Skeletal muscle cell (primary cell): ENCODE results near the gene GATAD2A.

Experiments
- DNase-seq: peaks from one replicate; pipeline ENCODE4 v3.0.0-alpha.2; 2010; ENCODE audit warnings: low read depth
- H3K4me3 ChIP-seq: 2 replicates; pipeline ENCODE4 v1.5.1; 2011; ENCODE audit warnings: low read depth, mild to moderate bottlenecking, control low read depth, low read length, moderate library complexity

Gene GATAD2A

DNA sequence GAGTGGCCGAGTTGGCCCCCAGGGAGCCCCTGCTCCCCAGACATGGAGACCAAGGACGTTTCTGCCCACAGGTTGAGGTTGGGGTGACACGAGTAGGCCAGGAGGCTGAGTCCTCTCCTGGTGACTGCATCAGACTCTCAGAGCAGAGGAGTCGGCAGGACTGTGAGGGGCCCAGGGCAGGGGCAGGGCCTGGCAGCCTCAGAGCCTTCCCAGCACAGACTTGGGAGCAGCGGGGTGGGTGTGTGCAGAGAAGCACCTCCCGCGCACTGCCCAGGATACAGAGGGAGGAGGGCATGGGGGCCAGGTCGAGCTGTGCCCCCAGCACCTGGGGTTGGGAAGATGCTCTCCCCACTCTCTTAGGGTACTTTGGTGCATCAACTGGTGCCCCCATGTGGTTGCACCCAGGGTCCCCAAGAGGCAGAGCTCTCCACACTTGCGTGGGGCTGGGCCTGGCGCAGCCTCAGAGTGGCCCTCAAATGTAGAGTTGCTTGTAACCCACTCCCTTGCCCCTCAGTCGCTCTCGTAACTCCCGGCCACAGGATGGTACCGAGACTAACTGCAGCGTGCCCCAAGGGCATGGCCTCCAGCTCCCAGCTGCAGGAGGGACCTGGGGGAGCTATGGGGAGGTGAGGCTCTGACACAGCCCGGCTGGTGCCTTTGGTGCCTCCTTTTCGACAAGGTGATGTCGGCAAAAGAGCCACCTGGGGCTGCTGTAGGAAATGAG lies 94.0 kb downstream of the GATAD2A start:
- DNase-seq: no peak
- H3K4me3 ChIP-seq: no peak overlapping the region

DNA sequence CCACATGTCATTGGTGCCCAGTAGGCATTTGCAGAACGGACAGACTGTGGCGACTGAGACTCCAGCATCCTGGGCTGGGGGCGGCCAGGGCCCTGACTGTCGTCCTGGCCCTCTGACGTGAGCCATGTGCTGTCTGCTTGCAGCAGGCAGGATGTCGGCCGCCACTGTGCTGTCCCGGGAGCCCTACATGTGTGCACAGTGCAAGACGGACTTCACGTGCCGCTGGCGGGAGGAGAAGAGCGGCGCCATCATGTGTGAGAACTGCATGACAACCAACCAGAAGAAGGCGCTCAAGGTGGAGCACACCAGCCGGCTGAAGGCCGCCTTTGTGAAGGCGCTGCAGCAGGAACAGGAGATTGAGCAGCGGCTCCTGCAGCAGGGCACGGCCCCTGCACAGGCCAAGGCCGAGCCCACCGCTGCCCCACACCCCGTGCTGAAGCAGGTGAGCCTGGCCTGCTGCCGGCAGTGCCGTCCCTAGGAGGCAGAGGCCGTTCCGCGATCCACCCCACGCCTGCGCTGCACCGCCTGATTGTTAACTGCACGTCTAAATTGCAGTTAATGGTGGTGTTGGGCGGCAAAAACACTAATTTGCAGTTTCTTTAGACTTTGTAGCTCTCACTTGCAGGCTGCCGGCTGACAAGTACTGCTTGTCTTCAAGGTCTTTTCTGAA lies 95.6 kb downstream of the GATAD2A start:
- H3K4me3 ChIP-seq: no peak overlapping the region
- DNase-seq: no peak

DNA sequence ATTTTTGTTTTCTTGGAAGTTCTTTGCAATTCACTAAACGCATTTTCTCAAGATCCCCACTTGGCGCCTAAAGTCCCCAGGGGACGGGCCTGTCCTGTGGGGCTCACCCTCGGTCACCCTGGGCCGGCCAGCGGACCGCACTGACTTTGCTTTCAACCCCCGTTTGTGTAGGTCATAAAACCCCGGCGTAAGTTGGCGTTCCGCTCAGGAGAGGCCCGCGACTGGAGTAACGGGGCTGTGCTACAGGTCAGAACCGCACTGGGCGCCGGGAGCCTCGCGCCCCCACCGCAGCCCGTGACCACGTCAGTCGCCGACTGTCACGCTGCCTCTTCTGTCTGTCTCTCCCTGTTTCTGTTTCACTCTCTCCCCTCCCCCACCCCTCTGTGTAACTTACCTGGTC lies 96.3 kb downstream of the GATAD2A start:
- no peak for DNase-seq
- H3K4me3 ChIP-seq: no peak overlapping the region

DNA sequence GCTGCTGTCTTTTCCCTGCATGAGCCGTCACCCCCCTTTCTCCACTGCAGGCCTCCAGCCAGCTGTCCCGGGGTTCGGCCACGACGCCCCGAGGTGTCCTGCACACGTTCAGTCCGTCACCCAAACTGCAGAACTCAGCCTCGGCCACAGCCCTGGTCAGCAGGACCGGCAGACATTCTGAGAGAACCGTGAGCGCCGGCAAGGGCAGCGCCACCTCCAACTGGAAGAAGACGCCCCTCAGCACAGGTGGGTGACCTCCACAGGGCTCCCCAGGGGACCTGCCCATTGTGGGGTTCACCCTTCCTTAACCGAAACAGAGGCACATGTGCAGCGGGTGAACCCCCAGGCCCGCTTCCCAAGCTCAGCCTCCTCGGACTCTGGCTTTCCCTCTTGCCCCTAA lies 96.8 kb downstream of the GATAD2A start:
- no peak overlapping the region for H3K4me3 ChIP-seq
- no peak for DNase-seq

DNA sequence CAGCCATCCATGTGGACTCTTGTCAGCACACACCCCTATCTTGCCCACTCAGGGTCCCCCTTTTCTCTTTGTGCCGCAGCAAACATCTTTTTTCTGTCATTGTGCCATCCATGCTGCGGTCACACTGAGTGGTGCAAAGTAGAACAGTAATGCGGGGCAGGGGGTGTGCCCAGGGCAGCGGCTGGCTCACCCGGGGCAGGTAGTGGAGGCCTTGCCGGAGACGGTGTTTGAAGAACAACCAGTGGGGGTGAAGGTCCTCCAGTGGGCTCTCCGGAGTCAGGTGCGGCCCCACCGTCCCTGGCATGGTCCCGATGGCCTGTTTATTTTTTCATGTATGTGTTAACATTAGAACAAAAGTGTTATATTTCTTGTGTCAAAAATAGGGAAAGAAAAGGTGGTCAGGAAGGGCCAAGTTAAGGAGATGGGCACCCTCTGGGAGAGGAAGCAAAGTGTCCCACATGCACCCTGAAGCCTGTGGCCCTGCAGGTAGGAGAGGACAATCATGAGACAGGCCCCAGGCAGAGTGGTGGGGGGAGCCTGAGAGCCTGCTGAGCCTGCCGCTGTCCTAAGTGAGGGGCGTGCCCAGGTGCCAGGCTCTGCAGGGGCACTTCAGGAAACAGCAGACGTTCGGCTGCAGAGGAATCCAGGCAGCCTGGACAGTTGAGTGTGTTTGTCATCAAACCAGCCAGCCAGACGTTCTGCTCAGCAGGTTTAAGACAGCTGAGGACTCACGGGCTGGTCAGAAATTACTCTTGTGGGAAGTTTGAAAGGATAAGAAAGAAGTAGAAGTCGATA lies 97.5 kb downstream of the GATAD2A start:
- DNase-seq: no peak
- no peak overlapping the region for H3K4me3 ChIP-seq

DNA sequence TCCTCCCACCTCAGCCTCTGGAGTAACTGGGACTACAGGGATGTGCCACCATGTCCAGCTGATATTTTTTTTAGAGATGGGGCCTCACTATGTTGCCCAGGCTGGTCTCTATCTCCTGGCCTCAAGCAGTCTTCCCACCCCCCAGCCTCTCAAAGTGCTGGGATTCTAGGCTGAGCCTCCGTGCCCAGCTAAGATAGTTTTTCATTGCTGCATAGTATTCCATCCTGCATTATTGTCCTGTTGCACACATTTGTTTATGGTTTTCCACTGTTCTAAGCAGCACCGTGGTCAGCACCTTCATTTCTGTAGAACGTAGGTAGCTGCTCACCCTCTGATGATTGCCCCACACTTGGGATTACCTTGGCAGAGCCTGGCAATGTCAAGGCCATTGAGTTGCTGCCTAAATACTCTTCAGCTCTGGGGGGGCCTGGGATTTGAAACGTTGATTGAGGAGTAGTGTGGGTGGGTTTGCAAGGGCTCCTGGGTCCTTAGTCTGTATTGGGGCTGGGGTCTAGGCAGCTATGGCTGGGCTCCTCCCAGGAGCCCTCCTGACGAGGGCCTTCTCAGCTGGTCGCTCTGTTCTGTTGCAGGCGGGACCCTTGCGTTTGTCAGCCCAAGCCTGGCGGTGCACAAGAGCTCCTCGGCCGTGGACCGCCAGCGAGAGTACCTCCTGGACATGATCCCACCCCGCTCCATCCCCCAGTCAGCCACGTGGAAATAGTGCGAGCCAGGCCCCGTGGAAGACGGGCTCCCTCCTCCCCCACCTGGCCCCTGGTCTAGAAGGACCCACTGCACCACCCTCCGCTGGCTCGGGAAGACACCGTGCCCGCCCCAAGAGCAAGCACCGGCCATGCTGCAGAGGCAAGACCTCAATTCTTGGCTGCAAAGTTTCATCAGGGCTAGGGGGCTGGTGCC lies 99.5 kb downstream of the GATAD2A start:
- no peak overlapping the region for H3K4me3 ChIP-seq
- no peak for DNase-seq

DNA sequence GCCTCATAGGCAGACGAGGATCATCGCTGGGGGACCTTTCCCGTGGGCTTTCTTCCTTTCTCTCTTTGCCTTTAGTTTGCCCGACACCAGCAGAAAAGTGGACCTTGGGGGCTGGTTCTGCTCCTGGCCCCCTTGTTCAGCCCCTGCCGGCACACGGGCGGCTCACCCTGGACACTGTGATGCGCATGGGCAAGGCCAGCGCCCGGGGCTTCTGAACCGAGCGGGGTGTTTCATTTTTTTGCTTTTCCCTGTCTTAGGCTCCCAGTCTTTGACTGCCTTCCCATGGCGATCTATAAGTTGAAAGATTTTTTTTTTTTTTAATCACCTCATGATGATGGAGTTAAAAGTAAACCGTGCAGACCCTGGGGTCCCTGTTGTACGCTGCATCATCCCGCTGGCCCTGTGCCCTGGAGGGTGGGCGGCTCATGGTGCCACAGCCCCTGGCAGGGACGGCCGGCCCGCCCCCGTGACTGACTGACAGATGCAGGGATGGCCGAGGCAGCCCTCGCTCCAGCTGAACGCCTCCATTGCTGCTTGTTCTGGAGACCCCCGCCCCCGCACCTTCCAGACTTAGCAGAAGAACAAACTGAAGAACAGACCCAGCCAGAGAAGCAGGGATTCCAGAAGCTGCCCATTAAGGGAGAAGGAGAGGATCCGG lies 100.3 kb downstream of the GATAD2A start:
- H3K4me3 ChIP-seq: no peak overlapping the region
- no peak for DNase-seq

DNA sequence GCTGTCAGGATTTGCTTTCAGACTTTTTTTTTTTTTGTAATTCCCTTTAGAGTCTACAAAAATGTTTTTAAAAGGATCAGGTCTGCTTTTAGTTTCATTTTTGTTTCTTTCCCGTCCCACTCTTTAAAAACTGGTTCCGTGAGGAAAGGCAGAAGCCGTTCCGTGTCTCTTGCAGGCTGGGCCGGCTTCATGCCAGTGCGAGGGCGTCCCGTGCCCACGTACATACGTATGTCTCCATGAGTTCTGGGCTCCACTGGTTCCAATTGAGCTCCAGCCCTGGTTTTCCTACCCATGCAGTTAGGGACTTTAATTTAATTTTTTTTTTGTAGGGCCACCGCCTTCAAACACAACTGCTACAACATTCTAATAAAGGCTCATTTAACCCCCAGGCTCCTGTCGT lies 101.1 kb downstream of the GATAD2A start:
- no peak overlapping the region for H3K4me3 ChIP-seq
- DNase-seq: no peak

DNA sequence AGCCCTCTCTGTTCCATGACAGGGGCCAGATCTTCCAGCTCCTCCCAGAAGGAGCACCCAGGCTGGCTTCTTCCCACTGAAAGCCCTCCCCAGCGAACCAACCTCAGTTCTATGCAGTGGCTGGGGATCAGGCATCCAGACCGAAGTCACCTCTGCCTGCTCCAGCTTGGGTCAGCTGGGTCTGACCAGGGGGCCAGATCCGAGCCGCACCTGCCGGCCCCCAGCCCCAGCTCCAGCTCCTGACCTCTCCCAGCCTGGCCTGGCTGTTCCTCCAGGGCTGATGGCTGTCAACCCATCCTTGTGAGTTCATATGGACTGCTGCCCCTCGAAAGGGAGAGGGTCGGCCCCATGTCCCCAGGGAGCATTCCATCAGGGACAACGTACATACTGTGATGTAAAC lies 101.9 kb downstream of the GATAD2A start:
- no peak overlapping the region for H3K4me3 ChIP-seq
- DNase-seq: no peak

DNA sequence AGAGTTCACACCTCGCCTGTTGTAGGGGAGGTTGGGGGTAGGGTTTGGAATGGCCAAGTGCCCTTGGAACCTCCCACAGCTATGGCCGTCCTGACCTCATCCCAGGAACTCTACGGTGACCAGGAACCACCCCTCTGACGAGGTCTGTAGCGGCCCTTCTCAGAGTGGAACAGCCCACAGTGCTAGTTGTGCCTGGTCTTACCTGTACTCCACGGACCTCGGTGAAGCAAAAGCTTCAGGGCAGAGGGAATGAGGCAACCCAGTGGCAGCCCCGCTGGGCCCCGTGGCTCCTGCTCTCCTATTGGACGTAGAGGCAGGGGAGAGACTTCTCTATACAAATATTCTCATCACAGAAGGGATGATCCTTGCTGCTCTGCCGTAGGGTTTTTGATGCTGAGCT lies 102.7 kb downstream of the GATAD2A start:
- no peak overlapping the region for H3K4me3 ChIP-seq
- no peak for DNase-seq

DNA sequence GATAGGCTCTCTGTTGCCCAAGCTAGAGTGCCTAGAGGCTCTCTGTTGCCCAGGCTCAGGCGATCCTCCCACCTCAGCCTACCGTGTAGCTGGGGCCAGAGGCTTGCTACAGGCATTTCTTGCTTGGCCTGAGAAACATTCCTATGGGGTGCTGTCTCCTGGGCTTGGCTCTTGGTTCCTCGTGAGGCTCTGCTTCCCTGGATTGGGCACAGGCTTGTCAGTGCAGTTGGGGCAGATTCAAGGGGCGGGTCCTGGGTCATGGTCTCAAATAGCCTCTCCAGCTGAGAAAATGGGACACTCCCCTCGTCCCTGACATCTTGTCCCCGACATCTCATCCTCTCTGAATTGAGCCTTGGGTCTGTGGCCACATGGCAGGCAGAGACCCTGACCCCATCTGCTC lies 105.0 kb downstream of the GATAD2A start:
- no peak for DNase-seq
- no peak overlapping the region for H3K4me3 ChIP-seq

DNA sequence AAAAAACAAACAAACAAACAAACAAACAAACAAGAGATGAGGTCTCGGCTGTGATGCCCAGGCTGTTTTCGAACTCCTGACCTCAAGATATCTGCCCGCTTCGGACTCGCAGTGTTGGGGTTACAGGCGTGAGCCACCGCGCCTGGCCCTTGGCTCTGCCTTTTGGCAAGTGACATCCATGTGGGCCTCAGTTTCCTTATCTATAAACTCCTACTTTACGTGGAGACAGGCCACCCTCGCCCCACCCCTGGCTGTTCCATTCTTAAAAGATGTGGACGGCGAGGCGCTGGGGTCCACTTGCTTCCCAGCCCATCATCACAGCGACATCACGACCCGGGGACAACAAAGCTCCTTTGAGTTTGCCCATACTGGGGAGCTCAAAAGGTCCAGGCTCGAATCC lies 108.2 kb downstream of the GATAD2A start:
- no peak overlapping the region for H3K4me3 ChIP-seq

DNA sequence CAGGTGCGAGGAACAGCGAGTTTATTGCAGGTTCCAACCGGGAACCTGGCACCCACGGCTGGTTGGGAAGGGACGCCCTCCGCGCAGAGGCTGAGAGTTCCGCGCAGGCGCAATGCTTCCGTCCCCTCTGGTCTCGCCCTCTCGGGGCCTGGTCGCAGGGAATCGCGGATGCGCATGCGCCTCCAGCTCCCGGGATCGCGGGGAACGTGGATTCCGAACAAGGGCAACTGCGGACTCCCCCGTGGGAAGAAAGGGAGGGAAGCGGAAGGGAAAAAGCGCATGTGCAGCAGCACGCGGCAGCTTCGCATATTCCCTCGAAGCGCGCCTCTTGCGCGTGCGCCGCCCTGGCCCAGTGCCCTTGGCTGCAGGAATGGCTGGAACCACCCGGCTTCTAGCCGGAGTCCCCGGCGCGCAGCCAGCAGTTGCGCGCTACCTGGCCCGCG lies 108.8 kb downstream of the GATAD2A start:
- no peak for DNase-seq
- no peak overlapping the region for H3K4me3 ChIP-seq

More for the DNA sequence above, 108.2 kb downstream of the GATAD2A start:
- no peak for DNase-seq

DNA sequence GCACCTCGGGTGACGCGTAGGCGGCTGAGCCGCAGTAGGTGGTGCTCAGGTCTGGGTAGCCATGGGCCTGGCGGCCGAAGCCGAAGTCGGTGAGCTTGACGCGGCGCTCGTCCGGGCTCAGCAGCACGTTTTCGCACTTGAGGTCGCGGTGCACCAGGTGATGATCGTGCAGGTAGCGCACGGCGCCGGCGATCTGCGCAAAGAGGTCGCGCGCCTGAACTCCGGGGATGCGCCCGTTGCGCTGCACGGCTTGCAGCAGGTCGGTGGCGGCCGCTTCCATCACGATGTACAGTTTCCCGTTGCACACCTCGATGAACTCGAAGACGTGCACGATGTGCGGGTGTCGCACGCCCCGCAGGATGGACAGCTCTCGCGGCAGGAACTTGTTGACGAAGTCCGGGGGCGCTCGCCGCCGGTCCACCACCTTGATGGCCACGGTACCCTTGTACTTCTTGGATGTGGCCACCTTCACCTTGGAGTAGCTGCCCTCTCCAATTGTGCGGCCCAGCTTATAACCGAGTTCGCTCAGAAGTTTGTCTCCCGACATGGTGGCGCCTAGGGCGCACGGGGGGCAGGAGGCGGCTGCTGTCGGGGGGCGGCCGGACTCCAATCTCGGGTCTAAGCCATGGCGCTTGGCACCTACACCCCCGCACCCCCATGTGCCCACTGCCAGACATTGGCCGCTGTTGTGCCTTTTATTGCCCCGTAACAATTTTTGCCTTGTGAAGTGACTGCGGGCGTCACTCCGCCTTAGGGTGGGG lies 109.6 kb downstream of the GATAD2A start, which contains the start of gene TSSK6:
Gene TSSK6 (minus strand): TSS at position 668 of the 761 bp plus-strand sequence. CDS start 121 bp downstream, at position 547.
- DNase-seq: no peak
- peak within 1 kb of the TSS; percentile 94 for H3K4me3 ChIP-seq

DNA sequence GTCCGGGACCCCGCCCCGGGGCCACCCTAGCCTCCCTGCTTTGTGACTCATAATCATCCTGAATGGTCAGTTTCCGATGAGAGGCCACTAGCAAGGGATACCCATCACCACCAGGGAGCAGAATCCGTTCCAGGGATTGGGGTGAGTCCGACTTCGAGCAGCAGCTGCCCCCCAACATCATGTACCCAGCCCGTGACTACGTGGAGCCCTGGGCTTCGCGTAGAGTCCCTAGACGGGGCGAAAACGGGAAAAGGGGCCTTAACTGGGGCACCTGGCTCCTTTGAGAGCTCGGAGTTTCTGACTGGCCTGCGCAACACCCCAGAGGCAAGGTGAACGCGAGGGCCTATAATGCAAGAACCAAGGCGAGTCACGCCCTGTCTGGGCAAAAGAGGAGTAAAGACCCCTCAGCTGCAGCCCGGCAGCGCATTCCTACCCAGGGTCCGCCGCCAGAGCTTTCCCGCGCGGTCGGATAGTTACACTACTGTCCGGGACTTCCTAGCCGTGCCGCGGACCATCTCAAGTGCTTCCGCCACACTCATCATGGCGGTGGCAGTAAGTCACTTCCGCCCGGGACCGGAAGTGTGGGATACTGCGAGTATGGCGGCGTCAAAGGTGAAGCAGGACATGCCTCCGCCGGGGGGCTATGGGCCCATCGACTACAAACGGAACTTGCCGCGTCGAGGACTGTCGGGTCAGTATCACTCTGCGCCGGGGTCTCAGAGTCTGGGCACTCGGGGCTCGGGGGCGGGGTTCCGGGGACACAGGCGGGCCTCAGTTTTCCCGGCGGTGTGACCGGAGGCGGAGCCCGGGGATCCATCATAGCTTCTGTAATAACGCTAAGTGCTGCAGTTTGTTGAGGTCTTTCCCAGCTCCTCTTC lies 110.4 kb downstream of the GATAD2A start, which contains the start of gene NDUFA13:
Gene NDUFA13 (plus strand): TSS at position 584 of the 878 bp plus-strand sequence. CDS start 14 bp downstream, at position 598.
- peak; percentile 65 for DNase-seq

DNA sequence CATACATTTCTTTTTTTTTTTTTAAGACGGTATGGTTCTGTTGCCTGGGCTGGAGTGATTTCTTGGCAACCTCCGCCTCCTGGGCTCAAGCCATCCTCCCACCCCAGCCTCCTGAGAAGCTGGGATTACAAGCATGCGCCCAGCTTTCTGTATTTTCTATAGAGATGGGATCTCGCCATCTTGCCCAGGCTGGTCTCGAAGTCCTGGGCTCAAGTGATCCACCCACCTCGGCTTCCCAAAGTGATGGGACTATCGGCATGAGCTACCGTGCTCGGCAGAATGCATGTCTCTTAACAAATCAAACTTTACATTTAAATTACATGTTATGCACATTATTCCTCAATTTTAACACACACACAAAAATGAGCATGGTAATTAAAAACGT lies 111.8 kb downstream of the GATAD2A start:
- no peak for DNase-seq
- no peak overlapping the region for H3K4me3 ChIP-seq

More for the DNA sequence above, 110.4 kb downstream of the GATAD2A start, which contains the start of gene NDUFA13:
- H3K4me3 ChIP-seq: peak within 1 kb of the TSS; percentile 94

DNA sequence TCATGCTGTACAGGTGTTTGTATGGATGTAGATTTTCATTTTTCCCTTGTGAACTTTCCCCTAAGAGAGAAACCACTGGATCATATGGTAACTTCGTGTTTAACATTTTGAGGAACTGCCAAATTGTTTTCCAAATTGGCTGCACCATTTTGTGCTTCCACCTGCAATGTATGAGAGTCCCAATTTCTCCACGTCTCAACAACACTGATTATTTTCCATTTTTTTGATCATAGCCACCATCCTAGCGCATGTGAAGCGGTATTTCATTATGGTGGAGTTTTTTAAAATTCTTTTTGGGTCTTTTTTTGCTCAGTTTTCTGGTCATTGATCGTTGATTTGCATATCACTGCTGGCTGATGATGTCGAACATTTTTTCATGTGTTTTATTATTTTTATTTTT lies 115.5 kb downstream of the GATAD2A start:
- DNase-seq: no peak
- no peak overlapping the region for H3K4me3 ChIP-seq
